Limb (tissue), 2 donors: Measurements from ENCODE around the gene SMYD2.
"Not testable (repeated sequence)": the region's sequence is repeated elsewhere in the genome, so short reads cannot be mapped to it uniquely, and the experiment has no call there.

Experiments used
- DNase-seq, 2 donors: peaks; one replicate each; pipeline ENCODE4 v3.0.0-alpha.2; 2016; ENCODE audit errors: extremely low spot score in 2 of 2

SMYD2 gene

DNA sequence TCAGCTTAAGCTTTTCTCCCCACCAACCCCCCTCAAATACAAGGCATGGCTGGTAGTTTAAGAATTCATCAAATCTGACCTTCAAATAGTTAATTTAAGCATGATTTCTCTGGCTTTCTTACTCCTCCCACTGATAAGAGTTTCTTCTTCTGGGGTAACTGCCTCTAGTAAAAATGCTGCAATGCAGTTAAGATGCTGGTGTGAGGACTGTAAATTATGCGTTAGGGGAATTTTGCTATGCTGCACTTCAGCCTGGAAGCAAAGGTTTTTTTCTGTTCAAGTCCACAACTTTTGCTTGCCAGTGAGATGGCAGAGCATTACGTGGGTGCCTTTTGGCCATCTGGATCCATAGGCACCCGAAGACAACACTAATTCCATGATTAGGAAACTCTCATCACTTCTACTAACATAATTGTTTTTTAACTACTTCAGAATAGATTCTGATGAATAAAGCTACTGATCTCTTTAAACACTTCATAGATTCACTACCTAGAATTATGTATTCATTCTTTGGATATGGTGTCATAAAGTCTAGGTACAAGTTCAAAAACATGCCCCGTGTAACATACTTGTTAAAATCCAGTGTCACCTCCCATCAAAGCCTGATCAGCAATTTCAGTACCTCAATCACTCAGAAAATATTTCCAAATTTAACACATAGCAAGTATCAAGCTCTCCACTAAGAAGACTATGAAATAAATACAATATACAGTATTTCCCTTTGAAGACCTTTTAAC, 8.8 kb upstream of the SMYD2 start:
- DNase-seq = no peak

DNA sequence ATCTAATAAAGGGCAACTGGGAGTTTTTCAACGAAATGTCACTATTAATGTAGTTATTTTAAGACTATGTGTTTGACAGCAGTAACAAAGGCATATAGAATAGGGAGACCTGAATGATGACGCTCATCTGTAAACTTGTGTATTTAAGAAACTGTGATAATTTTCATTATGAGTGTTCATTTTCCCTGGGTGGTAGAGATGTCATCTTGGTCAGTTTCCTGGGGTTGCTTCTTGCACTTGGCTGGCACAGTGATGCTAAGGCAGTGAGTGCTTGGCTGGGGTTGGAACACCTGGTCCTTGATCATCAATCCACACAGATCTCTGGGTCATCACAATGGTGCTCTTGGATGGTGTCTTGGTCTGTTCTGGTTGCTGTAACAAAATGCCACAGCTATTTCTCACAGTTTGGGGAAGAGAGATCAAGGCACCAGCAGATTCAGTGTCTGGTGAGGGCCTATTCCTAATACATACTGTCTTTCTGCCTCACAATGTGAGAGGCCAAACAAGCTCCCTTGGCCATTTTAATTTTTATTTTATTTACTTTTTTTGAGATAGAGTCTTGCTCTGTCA, 7.9 kb upstream of the SMYD2 start:
- no peak for DNase-seq

GRCh38 chr1:214275700-214276099, 5.3 kb upstream of the SMYD2 start:
- not testable (repeated sequence) for DNase-seq

- no peak for DNase-seq
These were observed 4.2 kb upstream of the SMYD2 start for GRCh38 chr1:214276786-214277185.

DNA sequence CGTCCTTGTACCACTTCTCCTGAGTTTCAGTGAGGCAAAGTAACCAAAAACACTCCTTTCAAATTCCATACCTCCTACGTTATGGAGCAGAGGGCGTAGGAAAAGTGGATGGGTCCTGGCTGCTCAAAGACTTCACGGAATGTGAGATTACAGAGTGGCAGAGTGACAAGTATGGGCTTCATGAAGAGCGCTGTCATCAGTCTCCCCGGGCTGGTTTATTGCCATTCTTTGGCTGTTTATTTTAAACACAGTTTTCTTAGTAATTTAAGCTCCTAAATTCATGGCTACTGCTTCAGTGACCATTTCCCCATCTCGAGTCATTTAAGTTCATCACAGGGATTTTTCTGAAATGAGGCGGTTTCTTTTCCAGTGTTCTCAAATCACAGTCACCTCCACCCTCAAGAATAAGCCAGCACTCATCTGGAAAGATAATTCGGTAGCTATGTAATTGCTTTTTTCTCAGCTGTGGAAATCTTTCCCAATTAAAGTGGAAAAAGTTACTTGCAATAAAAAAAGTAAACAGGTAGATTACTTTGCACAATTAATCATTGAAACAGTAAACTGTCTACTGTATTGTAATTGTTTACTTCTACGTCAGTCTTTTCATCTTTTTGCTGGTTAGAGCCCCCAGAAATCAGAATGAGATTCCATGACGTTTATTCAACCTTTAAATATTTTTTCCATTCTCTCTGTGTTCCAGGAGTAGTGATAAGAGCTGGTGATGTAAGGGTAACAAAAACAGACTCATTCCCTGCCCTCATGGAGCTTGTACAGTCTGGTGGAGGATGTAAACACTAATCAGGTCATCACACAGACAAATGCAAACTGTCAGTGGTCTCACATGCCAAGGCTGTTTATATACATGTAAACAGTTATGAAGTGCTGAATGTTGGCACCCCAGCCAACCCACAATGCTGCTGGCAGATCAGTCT, 3.0 kb upstream of the SMYD2 start:
- no peak for DNase-seq

GRCh38 chr1:214280386-214281020, 456 bp upstream of the SMYD2 start:
- DNase-seq = peak in 1 of 2 donors; percentile 45

- DNase-seq = no peak
These were observed 1.0 kb downstream of the SMYD2 start for GRCh38 chr1:214281720-214282629.

- no peak for DNase-seq
These were observed 1.8 kb downstream of the SMYD2 start for GRCh38 chr1:214282630-214283242.

DNA sequence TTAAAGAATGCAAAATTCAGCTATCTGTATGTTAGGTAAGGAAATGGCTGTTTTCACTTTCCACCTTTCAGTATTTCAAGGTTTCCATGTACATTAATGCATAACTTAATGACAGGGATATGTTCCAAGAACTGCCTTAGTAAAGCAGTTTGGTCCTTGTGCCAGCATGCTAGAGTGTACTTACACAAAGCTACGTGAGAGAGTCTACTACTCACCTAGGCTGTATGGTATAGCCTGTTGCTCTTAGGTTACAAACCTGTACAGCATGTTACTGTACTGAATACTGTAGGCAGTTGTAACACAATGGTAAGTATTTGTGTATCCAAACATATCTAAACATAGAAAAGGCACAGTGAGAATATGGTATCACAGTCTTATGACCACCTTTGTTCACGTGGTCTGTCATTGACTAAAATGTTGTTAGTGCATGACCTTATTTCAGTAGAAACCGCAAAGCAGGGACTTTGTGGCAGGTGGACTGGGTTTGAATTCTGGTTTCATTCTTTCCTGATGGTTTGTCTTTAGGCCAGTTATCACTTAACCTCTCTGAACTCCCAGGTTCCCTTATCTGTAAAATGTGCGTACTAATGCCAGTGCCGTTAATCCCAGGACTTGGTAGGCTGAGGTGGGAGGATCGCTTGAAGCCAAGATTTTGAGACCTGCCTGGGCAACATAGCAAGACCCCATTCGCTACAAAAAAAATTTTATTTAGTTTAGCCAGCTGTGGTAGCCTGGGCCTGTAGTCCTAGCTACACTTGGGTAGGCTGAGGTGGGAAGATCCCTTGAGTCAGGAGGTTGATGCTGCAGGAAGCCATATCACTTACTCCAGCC, 4.9 kb downstream of the SMYD2 start:
- DNase-seq = no peak

GRCh38 chr1:214287884-214288283, 6.9 kb downstream of the SMYD2 start:
- no peak for DNase-seq

GRCh38 chr1:214289574-214290272, 8.8 kb downstream of the SMYD2 start:
- no peak for DNase-seq

- DNase-seq = no peak
These were observed 9.6 kb downstream of the SMYD2 start for GRCh38 chr1:214290424-214291037.

- DNase-seq = no peak
These were observed 11.4 kb downstream of the SMYD2 start for GRCh38 chr1:214292322-214292721.

DNA sequence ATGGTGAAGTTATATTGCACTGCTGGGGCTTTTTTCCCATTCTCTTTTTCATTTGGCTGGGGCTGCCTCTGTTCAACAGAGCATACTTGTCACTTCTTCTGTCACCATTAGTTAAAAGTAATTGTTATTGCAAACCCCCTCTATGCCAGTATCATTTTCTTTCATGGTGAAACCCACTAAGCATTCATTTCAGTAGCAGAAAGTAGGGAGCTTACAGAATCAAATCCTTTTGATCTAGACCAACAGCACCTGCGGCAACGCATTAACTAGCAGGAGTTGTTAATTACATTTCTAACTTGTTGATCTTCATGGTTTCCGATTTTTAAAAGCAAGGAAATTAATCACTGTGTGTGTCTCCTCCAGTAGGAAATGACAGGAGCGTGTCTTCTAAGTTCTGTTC, 15.0 kb downstream of the SMYD2 start:
- DNase-seq = no peak

DNA sequence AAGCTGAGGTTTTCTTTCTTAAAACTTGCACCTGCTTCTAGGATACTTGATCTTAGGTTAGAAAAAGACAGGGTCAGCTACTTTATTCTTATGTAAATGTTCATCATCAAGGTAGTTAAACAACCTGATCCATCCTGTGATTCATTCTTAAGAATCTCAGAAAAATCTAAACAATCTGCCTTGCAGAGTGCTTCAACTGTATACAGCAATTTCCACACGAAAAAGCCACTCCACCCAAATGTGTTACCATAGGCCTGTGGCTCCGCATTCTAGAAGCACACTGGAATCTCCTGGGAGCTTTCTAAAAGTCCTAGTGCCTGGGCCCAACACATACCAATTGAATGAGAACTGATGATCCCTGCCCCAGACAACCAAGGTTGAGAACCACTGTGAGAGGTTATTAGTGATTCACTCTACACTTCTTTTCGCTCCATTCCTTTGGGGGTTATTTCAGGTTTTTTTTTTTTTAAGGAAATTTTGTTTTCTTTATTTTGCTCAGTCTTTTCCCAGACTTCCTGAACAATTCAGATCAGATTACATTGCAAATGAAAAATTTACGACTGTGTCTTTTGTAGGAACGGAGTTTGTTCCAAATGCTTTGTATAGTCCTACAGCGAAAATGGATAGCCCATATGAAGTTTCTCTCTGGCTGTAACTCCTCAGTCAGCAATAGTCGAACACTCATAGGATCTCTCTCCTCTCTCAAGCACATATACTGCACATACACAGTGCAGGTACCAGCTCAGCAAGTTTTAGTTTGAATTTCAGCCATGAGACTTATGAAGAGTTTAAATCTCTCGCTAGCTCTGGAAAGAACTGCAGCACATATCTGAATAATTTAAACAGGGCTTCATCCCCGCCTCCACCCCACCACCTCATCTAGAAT, 16.1 kb downstream of the SMYD2 start:
- DNase-seq = no peak

GRCh38 chr1:214300149-214300780, 19.3 kb downstream of the SMYD2 start:
- DNase-seq = no peak

DNA sequence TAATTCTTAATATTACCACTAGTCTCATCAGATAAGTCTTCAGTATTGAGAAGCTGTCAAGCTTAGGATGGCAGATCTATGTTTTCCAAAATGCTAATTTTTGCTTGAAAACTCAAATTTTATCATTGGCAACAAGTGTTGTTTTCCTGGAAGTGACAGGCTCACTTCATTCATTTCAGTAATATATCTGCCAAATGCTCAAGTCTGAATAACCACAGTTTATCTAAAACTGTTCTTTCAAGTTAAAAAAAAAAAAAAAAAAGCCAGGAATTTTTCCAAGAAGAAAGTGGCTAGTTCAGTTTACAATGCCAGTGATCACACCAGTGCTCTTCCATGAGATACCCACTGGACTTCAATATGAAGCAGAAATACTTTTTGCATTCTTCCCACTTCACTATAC, 20.6 kb downstream of the SMYD2 start:
- DNase-seq = no peak
